MG63 (cell line): ENCODE results near the gene PGF. TPM values are rescaled to one million over a fixed set of nuclear protein-coding genes. Genes with fewer than 3 reads are reported as not detected.

Experiments used
- DNase-seq: peaks from one replicate; pipeline ENCODE4 v3.0.0-alpha.2; 2020
- H3K27me3 ChIP-seq: fragments of 250-450 bp; sonication (Bioruptor Pico); 2 replicates; pipeline ENCODE4 v1.5.1; 2020; ENCODE audit warnings: mild to moderate bottlenecking, moderate library complexity
- H3K36me3 ChIP-seq: fragments of 250-450 bp; sonication (Bioruptor Pico); 2 replicates; pipeline ENCODE4 v1.5.1; 2020; ENCODE audit warnings: mild to moderate bottlenecking, moderate library complexity
- H3K4me3 ChIP-seq: fragments of 250-450 bp; sonication (Bioruptor Pico); 2 replicates; pipeline ENCODE4 v1.5.1; 2020; ENCODE audit warnings: mild to moderate bottlenecking, moderate library complexity
- H3K9me3 ChIP-seq: fragments of 250-450 bp; sonication (Bioruptor Pico); 2 replicates; pipeline ENCODE4 v1.5.1; 2020; ENCODE audit warnings: mild to moderate bottlenecking, moderate library complexity
- total RNA-seq: library from RNA; depleted of rRNA; stranded (reverse); fragments of >200 nt; shearing (Covaris generic); gene quantifications from 2 replicates; pipeline ENCODE4 v1.2.3, GENCODE V29; 2014; ENCODE audit warnings: low replicate concordance

The PGF gene
- total RNA-seq, 1 experiment from 2014 or later: 49.2 TPM

GRCh38 chr14:74920281-74920680 lies 35.1 kb downstream of the PGF start:
- no peak overlapping the region for H3K4me3 ChIP-seq
- no peaks in the 10 kb centered on the region for H3K27me3 ChIP-seq
- no peak for DNase-seq
- H3K36me3 ChIP-seq: no peaks in the 10 kb centered on the region
- H3K9me3 ChIP-seq: no peaks in the 10 kb centered on the region

GRCh38 chr14:74919421-74920165 lies 35.8 kb downstream of the PGF start:
- no peaks in the 10 kb centered on the region for H3K36me3 ChIP-seq
- peak; percentile 17 for DNase-seq
- no peaks in the 10 kb centered on the region for H3K27me3 ChIP-seq
- no peak overlapping the region for H3K4me3 ChIP-seq
- H3K9me3 ChIP-seq: no peaks in the 10 kb centered on the region

- Histone ChIP-seq H3K9me3 (no peaks in the 10 kb centered on the region), H3K4me3 (no peak overlapping the region), H3K36me3 (no peaks in the 10 kb centered on the region), H3K27me3 (no peaks in the 10 kb centered on the region)
- no peak for DNase-seq
Measured at GRCh38 chr14:74918380-74918779, 37.0 kb downstream of the PGF start.

GRCh38 chr14:74917646-74918081 lies 37.7 kb downstream of the PGF start:
- no peaks in the 10 kb centered on the region for H3K9me3 ChIP-seq
- H3K4me3 ChIP-seq: no peak overlapping the region
- DNase-seq: peak; percentile 73
- H3K27me3 ChIP-seq: no peaks in the 10 kb centered on the region
- H3K36me3 ChIP-seq: no peaks in the 10 kb centered on the region

DNA sequence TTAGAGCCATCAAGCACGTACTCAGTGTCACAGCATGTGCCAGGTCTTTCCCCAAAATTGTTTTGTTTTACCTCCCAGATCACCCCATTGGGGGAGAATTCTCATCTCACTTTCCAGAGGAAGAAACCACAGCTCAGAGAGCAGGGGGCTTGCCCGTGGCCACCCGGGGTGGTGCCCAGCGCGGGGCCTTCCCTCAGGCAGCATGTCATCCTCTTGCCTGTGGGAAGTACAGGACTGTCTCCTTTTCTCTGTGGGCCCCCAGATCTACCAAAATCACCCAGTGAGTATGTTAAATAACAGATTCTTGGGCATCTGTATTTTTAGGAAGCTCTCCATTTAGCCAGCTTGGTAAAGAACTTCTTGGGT lies 38.2 kb downstream of the PGF start:
- no peaks in the 10 kb centered on the region for H3K9me3 ChIP-seq
- no peak for DNase-seq
- H3K4me3 ChIP-seq: no peak overlapping the region
- no peaks in the 10 kb centered on the region for H3K36me3 ChIP-seq
- no peaks in the 10 kb centered on the region for H3K27me3 ChIP-seq

DNA sequence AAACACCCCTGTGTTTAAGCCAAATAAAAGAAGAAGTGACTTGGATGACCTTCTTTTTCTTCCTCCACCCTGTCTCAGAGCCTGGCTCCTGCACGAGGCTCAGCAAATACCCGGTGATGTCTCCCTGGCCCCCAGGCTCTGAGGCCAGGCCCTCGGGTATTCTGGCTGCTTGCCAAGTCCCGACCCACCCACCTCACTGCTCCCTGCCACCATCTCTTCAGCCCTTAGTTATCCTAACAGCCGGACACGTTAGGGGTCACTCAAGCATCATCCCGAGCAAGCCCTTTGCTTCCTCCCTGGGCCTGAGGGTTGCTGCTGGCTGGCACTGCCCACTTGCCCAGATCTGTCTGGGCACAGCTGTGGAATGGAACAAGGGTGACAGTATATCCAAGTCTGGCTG lies 39.6 kb downstream of the PGF start:
- DNase-seq: no peak
- Histone ChIP-seq H3K4me3 (no peak overlapping the region), H3K9me3 (no peaks in the 10 kb centered on the region), H3K27me3 (no peaks in the 10 kb centered on the region), H3K36me3 (no peaks in the 10 kb centered on the region)

GRCh38 chr14:74915426-74915825 lies 40.0 kb downstream of the PGF start:
- Histone ChIP-seq H3K27me3 (no peaks in the 10 kb centered on the region), H3K9me3 (no peaks in the 10 kb centered on the region), H3K4me3 (no peak overlapping the region), H3K36me3 (no peaks in the 10 kb centered on the region)
- DNase-seq: no peak

DNA sequence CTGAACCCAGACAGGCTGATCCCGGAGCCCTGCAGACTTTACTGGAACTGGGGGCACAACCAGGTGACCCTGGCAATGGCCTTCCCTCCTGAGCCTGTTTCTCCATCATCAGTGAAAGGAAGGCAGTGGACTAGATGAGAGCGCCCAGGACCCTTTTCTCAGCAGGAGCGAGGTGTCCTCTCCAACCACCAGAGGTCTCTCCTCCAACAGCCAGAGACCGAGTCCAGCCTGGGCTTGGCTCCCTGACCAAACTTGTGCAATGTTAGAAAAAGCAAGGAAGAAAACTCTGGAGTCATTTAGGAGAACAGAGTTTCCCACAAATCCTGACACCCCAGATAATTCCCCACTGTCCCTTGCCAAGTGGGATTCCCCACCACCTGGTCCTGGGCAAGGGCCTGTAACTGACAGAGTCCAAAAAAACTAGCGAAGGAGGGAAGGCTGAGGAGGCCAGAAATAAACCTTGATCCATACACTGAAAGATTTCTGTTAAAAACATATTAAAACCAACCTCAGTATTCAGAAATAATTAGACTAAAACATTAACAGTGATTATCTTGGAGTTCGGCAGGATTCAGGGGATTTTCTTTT lies 41.3 kb downstream of the PGF start:
- peak; percentile 58 for DNase-seq
- no peaks in the 10 kb centered on the region for H3K9me3 ChIP-seq
- H3K27me3 ChIP-seq: no peaks in the 10 kb centered on the region
- H3K36me3 ChIP-seq: no peaks in the 10 kb centered on the region
- no peak overlapping the region for H3K4me3 ChIP-seq

- no peaks in the 10 kb centered on the region for H3K27me3 ChIP-seq
- DNase-seq: no peak
- no peak overlapping the region for H3K4me3 ChIP-seq
- H3K9me3 ChIP-seq: no peaks in the 10 kb centered on the region
- no peaks in the 10 kb centered on the region for H3K36me3 ChIP-seq
Measured at GRCh38 chr14:74913393-74913910, 41.9 kb downstream of the PGF start.

DNA sequence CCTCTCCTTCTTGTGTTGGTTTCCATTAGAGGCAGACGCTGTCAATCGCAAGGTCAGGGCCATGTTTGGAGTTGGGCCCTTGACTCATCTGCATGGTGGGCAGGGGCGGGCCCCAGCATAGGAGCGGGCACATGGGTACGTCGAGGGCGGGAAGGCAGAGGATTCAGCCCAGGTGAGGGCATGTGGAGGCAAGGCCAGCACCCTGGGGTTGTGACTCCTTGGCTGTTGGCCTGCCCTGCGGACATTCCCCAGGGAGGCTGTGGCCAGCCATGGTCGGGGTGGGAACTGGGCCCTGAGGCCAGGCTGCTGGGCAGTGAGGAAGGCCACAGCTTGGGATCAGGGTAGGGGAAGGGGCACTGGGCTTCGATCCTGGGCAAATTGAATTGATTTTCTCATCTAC lies 42.6 kb downstream of the PGF start:
- DNase-seq: no peak
- Histone ChIP-seq H3K36me3 (no peaks in the 10 kb centered on the region), H3K4me3 (no peak overlapping the region), H3K27me3 (no peaks in the 10 kb centered on the region), H3K9me3 (no peaks in the 10 kb centered on the region)

GRCh38 chr14:74912111-74912510 lies 43.3 kb downstream of the PGF start:
- Histone ChIP-seq H3K27me3 (no peaks in the 10 kb centered on the region), H3K36me3 (no peaks in the 10 kb centered on the region), H3K9me3 (no peaks in the 10 kb centered on the region), H3K4me3 (no peak overlapping the region)
- DNase-seq: no peak

DNA sequence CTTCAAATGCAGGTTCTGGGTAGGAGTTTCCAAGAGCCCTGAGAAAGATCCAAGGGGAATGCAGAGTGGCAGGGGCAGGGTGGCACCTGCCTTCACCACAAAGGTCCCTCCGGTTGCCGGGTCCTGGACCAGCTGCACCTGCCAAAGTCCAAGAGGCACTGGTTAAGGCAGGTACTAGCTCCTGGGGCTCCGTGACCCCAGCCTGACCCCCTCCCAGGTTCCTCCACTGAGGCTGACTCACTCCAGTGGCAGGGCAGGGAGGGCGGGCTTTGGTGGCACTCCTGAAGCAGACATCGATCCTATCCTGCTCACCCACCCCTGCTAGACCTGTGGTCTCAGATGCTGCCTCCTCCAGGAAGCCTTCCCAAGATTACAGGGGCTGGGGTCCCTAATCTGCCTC lies 43.7 kb downstream of the PGF start:
- Histone ChIP-seq H3K27me3 (no peaks in the 10 kb centered on the region), H3K36me3 (no peaks in the 10 kb centered on the region), H3K4me3 (no peak overlapping the region), H3K9me3 (no peaks in the 10 kb centered on the region)
- no peak for DNase-seq

DNA sequence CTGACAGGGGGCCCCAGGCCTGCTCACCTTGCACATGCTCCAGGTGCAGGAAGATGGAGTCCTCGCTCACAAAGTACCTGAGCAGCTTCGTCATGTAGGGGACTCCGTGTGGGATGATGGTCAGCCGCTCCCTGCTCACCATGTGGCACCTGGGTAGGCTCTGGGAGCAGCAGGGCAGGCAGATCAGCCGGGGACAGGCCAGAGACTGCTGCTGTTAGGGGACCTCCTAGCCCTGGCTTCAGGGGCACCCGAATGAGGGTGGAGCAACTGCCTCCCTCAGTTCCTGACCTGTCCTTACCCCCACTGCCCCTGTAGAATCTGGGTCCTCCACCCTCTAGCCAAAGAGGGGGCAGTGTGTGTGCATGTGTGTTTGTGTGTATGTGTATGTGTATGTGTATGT lies 44.2 kb downstream of the PGF start:
- Histone ChIP-seq H3K4me3 (no peak overlapping the region), H3K36me3 (no peaks in the 10 kb centered on the region; the same call in 1 of the 2 replicates)
- DNase-seq: no peak

GRCh38 chr14:74910556-74910955 lies 44.8 kb downstream of the PGF start:
- Histone ChIP-seq H3K27me3 (no peaks in the 10 kb centered on the region), H3K36me3 (peaks cover 3% of the 10 kb centered on the region; the same call in 1 of the 2 replicates), H3K9me3 (no peaks in the 10 kb centered on the region), H3K4me3 (no peak overlapping the region)
- no peak for DNase-seq

More for the DNA sequence above, 44.2 kb downstream of the PGF start:
- Histone ChIP-seq H3K27me3 (no peaks in the 10 kb centered on the region), H3K9me3 (no peaks in the 10 kb centered on the region)

GRCh38 chr14:74909911-74910310 lies 45.5 kb downstream of the PGF start:
- Histone ChIP-seq H3K36me3 (peaks cover 3% of the 10 kb centered on the region; the same call in 1 of the 2 replicates), H3K9me3 (no peaks in the 10 kb centered on the region), H3K27me3 (no peaks in the 10 kb centered on the region), H3K4me3 (no peak overlapping the region)
- no peak for DNase-seq

DNA sequence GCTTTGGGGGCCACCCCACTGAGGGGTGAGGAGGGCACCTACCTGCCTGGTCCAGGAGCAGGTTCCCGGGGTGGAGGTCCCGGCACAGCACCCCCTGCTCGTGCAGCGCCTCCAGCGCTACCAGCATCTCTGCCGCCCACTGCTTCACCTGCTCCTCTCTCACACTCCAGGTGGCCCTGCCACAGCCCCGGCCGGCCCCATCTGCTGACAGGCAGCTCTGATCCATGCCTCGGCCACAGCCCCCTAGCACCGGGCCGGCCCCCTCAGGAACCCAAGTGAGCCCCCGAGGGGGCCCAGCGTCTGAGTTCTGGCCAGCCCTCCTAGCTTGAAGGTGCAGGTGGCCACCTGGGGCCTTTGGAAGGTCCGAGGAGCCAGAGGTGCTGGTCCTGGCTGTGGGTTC lies 45.9 kb downstream of the PGF start:
- Histone ChIP-seq H3K36me3 (peaks cover 3% of the 10 kb centered on the region; the same call in 1 of the 2 replicates), H3K4me3 (no peak overlapping the region), H3K9me3 (no peaks in the 10 kb centered on the region), H3K27me3 (no peaks in the 10 kb centered on the region)
- no peak for DNase-seq

DNA sequence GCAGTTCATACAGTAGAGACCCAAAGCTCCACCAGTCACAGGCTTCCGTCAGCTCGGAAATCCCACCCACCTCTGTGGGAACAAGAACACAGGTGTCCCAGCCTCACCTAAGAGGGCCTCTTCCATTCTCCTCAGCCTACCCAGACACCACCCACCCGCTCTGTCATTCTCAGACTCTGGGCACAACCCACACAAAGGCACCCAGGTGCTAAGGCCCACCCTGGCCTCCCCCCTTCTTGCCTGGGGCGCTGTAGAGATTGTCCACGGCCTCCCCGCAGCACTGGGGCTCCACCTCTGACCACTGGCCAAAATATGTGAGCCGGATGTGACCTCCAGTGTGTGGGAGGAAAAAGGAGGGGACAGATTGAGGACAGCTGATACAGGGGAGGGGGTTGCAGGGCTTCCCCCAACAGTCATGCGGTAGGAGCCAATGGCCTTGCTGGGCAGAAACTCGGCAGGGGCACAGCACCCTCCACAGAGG lies 46.5 kb downstream of the PGF start:
- H3K36me3 ChIP-seq: peaks cover 3% of the 10 kb centered on the region; the same call in 1 of the 2 replicates
- H3K4me3 ChIP-seq: no peak overlapping the region
- H3K27me3 ChIP-seq: no peaks in the 10 kb centered on the region
- no peak for DNase-seq
- no peaks in the 10 kb centered on the region for H3K9me3 ChIP-seq

DNA sequence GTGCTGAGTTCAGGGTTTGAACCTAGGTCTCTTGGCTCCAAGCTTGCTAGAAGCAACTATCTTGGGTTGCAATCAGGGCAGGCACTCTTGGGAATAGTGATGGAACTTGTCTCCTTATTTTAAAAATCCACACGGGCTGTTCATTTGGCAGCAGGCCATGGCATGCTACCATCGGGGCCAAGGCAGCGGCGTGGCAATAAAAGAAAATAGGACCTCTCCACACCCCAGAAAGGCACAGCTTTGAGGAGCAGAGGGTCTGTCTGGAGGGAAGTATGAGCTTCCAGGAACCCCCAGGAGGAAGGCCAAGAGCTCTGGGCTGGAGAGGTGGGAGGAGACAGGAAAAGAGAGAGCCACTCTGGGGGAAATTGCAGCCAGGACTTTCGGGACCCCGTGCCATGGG lies 47.7 kb downstream of the PGF start:
- peaks cover 3% of the 10 kb centered on the region; the same call in 1 of the 2 replicates for H3K36me3 ChIP-seq
- H3K9me3 ChIP-seq: no peaks in the 10 kb centered on the region
- H3K4me3 ChIP-seq: no peak overlapping the region
- no peak for DNase-seq
- H3K27me3 ChIP-seq: no peaks in the 10 kb centered on the region
